Adrenal gland (tissue), 5 donors: ENCODE data around the gene CAMTA1.

Experiments used
- CTCF ChIP-seq, 6 experiments: fragments of 450-650 bp in 4 of 6; fragments of 200-600 bp in 2 of 6; sonication (generic) in 1 of 6; IDR thresholded peaks; 1 replicate in 5 of 6; 2 replicates in 1 of 6; pipeline versions ENCODE4 v1.5.1 to v1.8.0; 2016 to 2021; ENCODE audit warnings: antibody characterized with exemption in 6 of 6, mild to moderate bottlenecking in 2 of 6, moderate library complexity in 1 of 6
- POLR2A ChIP-seq, 2 donors: fragments of 450-650 bp; IDR thresholded peaks; one replicate each; pipeline ENCODE4 v1.6.1; 2017; ENCODE audit warnings: antibody characterized with exemption in 2 of 2, mild to moderate bottlenecking in 2 of 2, moderate library complexity in 1 of 2
- donor health status: DM: no; HTN: no; CAD: no.

DNA sequence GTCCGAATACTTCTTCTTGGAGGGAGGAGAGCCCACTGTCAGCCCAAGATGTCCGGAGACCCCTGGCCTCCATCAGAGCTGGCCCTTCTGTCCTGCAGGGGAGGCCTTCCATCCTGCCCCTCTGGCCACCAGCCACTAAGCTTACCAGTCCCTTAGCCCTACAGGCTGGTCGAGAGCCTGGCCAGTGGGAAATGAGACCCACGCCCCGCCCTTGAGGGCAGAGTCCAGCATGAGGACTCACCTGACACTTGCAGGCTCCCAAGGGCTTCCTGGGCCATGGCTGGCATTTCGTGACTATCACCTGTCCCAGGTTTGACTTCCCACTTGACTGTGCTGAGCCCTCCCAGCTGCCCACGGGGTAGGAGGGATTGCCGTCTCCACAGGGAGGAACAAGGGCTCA is 624.0 kb downstream of the CAMTA1 start:
- TF ChIP-seq CTCF (IDR thresholded peaks at IDR 0.05) = no peak
- TF ChIP-seq POLR2A (IDR thresholded peaks at IDR 0.05) = no peak
